ENCODE results near the gene FSIP1.

Gene FSIP1

GRCh38 chr15:39719109-39719508 lies 63.5 kb downstream of the FSIP1 start:
- no peak for DNase-seq

DNA sequence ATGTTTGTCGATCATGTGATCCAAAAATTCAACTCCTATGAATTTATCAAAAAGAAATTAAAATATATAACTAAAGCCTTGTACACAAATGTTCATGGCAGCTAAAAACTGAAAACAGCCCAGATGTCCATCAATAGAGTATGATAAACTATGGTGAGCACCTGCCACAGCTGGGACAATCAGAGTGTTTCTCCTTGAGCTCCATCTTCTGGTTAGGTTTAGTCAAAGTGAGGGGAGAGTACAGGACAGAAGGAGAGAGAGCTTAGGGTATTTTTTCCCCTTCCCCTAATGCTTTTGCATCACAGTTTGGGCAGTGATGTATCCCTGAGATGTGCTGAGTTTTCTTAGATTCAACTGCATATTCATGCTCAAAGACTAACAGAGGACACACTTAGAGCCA lies 65.5 kb downstream of the FSIP1 start:
- DNase-seq = no peak

- no peak for DNase-seq
Measured at GRCh38 chr15:39714251-39714650, 68.4 kb downstream of the FSIP1 start.

- no peak for DNase-seq
Measured at GRCh38 chr15:39713846-39714245, 68.8 kb downstream of the FSIP1 start.

DNA sequence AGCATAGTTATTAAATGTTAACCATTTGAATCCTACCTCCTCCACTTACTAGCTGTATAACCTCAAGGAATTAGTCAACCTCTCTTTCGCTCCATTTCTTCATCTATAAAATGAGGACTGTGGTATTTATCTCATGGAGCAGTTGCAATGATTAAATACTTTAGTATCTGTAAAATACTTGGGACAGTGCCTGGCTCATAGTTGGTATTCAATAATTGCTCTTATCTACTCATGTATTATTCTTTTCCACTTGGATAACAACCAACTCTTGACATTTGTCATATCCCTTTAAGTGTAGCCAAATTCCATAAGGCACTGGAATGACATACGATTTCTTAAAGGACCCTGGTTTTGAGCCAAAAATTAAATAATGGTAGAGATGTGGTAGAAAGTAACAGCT lies 72.0 kb downstream of the FSIP1 start:
- no peak for DNase-seq

DNA sequence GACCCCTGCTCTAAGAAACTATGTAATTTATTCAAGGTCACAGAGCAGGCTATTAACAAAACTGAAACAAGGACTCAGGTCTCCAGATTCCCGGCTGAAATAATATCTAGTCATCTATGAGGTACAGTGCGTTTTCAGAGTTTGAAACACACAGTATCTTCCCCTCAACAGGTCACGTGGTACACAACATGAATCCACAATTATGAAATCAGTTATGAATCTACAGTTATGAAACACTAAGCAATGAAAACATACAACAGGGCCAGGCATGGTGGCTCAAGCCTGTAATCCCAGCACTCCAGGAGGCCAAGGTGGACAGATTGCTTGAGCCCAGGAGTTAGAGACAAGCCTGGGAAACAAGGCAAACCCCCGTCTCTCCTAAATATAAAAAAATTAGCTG lies 72.7 kb downstream of the FSIP1 start:
- DNase-seq = no peak

- DNase-seq = no peak
Measured at GRCh38 chr15:39706206-39706605, 76.4 kb downstream of the FSIP1 start.

GRCh38 chr15:39704689-39705088 lies 78.0 kb downstream of the FSIP1 start:
- no peak for DNase-seq

DNA sequence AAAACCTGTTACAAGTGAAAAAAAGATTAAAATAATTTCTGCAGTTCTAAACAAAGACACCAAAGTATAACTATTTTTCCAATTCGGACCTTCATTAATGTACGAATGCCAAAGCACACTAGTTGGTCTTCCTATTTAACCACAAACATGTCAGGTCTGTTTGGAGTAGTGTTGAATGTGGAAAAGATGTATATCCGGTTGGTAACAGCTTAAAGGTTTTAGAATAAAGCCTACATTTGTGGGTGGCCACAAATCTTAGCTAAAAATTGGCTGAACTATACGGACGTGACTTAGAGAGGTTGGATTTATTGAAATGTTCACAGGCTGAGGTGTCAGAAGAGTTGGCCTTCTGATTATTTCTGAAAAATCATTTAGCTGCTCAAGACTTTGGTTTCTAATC lies 78.4 kb downstream of the FSIP1 start:
- no peak for DNase-seq

- no peak for DNase-seq
Measured at GRCh38 chr15:39701988-39702387, 80.7 kb downstream of the FSIP1 start.

GRCh38 chr15:39700375-39700700 lies 82.3 kb downstream of the FSIP1 start:
- no peak for DNase-seq

GRCh38 chr15:39699516-39700374 lies 82.9 kb downstream of the FSIP1 start:
- no peak for DNase-seq

GRCh38 chr15:39698444-39699390 lies 83.9 kb downstream of the FSIP1 start:
- no peak for DNase-seq

DNA sequence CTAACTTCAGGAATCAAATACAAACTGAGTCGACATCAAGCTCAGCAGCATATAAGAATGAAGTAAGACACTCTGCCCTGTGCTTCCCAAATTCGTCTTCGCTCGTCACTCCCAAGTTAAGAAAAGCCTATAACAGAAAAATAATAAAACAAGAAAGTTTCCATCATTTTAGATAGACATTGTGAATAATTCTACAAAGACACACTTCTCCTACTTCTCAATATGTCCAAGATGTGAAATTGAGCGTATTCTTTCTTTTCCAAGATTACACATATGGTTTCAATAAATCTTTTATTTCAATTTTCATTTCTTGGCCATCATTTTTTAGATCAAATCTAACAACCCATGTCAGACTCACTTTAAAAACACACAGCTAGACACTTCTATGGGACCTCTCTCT lies 85.1 kb downstream of the FSIP1 start:
- no peak for DNase-seq

DNA sequence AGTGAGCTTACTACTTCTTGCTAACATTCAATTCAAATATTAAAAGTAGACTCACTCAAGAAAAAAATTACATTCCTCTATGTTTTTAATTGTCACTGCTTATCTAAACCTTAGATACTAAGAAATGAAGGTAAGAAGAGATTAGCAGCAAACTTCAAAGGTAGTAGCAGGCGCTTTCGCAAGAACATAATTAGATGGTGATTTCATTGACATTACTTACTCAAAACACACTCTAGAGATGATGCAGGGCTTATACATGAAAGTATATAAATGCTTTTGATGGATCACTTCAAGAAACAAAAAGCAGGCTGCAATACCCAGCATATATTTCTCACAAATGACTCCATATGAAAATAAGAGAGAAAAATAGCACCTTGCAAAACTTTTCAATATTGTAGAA lies 86.8 kb downstream of the FSIP1 start:
- DNase-seq = no peak

GRCh38 chr15:39692356-39693327 lies 90.0 kb downstream of the FSIP1 start:
- no peak for DNase-seq

GRCh38 chr15:39690881-39691634 lies 91.6 kb downstream of the FSIP1 start:
- no peak for DNase-seq

- no peak for DNase-seq
Measured at GRCh38 chr15:39687965-39688364, 94.7 kb downstream of the FSIP1 start.

DNA sequence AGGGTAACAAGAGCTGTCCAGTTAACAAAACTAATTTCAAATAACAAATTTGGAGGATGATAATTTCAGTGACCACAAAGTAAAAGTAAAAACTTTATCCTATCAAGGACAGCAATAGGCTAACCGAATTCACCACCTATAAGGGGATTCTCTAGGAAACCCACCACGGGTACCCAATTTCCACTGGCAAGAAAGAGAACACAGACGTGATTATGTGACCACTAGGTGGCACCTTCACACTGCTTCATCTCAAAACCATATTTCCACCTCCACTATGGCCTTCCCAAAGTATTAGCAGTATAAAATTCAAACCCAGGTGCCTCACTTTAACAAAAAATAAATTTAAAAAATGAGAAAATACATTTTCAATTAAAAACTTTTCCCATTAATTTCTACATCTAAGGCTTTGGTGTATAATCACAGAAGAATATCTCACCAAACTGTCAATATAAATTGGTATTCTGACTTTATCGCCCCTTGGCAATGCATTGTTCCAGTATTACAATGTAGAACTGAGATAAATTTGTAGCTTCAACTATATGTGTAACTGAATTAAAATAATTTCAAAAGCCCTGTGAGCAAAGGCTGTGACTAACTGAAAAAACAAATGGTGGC lies 96.5 kb downstream of the FSIP1 start:
- DNase-seq = no peak

DNA sequence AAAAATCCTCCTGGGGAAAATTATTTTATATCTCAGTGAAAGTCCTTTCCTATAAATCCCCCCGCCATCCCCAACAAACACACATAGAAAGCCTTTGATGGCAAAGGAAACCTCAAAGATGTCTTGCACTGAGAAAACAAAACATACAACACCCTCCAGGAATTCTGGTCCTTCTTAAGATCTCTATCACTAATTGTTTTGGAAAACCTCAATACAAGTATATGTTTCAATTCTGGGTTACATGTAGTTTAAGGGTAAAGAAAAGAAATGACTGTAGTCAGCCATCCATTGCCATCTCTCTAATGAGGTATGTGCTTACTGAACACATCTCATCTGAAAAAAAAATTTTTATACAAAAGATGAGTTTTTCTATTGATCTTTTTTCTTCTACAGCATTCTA lies 97.3 kb downstream of the FSIP1 start:
- DNase-seq = no peak

GRCh38 chr15:39684233-39684632 lies 98.4 kb downstream of the FSIP1 start:
- DNase-seq = no peak

- DNase-seq = no peak
Measured at GRCh38 chr15:39682366-39682765, 100.3 kb downstream of the FSIP1 start.
